IPS-15b (cell line): ENCODE data around the gene C19orf47.
"Not testable (repeated sequence)": the region's sequence is repeated elsewhere in the genome, so short reads cannot be mapped to it uniquely, and the experiment has no call there.

ENCODE experiments used
- H3K27me3 ChIP-seq: one replicate; pipeline ENCODE4 v1.6.1; 2013; ENCODE audit warnings: low read length; ENCODE audit not compliant: control insufficient read depth, insufficient read depth
- H3K36me3 ChIP-seq: one replicate; pipeline ENCODE4 v1.6.1; 2013; ENCODE audit warnings: low read length; ENCODE audit not compliant: control insufficient read depth, insufficient read depth
- H3K4me1 ChIP-seq: one replicate; pipeline ENCODE4 v1.6.1; 2013; ENCODE audit warnings: mild to moderate bottlenecking, low read length; ENCODE audit not compliant: control insufficient read depth, insufficient read depth
- H3K4me3 ChIP-seq: one replicate; pipeline ENCODE4 v1.5.1; 2013; ENCODE audit warnings: low read depth, low read length
- H3K9ac ChIP-seq: one replicate; pipeline ENCODE4 v1.6.1; 2013; ENCODE audit warnings: low read depth, mild to moderate bottlenecking, low read length
- H3K9me3 ChIP-seq: one replicate; pipeline ENCODE4 v1.6.1; 2013; ENCODE audit warnings: mild to moderate bottlenecking, low read length; ENCODE audit not compliant: control insufficient read depth, insufficient read depth

C19orf47 gene

GRCh38 chr19:40337594-40337993, 10.6 kb downstream of the C19orf47 start:
- Histone ChIP-seq H3K27me3 (no peaks in the 10 kb centered on the region), H3K9ac (no peak overlapping the region), H3K9me3 (no peaks in the 10 kb centered on the region), H3K4me3 (no peak overlapping the region), H3K36me3 (peaks cover 14% of the 10 kb centered on the region), H3K4me1 (no peaks in the 10 kb centered on the region)

DNA sequence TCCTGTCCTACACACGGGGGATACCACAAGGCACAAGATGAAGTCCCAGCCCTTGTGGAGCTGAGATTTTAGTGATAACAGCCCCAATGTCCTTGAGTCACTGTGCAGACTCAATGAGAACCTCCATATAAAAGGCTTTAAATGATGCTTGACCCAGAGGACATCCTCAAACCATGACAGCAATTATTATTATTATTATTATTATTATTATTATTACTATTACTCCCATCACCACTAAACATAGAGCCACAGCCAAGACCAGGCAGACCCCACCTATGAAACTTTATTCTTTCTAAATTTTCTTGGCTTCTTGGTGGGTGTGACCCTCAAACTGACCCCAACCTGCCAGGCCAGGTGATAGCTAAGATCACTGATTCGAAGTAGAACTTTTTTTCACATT, 11.1 kb downstream of the C19orf47 start:
- Histone ChIP-seq H3K36me3 (peaks cover 14% of the 10 kb centered on the region), H3K9ac (no peak overlapping the region), H3K9me3 (no peaks in the 10 kb centered on the region), H3K27me3 (no peaks in the 10 kb centered on the region), H3K4me1 (no peaks in the 10 kb centered on the region), H3K4me3 (no peak overlapping the region)

DNA sequence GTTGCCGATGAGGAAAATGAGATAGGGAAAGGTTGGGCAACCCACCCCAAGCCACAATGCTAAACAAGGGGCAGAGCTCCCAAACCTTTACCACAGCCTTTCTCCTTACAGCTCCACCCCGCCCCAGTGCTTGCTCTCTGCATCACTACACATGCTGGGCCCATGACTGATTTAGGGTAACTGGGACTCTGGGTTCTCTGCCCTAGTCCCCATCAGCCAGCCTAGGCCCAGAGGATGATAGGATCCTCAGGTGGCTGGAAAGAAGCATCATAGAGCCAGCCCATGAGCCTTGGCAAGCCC, 11.6 kb downstream of the C19orf47 start:
- H3K27me3 ChIP-seq, result no peaks in the 10 kb centered on the region
- H3K9me3 ChIP-seq, result no peaks in the 10 kb centered on the region
- no peak overlapping the region for H3K4me3 ChIP-seq
- H3K4me1 ChIP-seq, result no peaks in the 10 kb centered on the region
- H3K9ac ChIP-seq, result no peak overlapping the region
- H3K36me3 ChIP-seq, result peaks cover 14% of the 10 kb centered on the region

DNA sequence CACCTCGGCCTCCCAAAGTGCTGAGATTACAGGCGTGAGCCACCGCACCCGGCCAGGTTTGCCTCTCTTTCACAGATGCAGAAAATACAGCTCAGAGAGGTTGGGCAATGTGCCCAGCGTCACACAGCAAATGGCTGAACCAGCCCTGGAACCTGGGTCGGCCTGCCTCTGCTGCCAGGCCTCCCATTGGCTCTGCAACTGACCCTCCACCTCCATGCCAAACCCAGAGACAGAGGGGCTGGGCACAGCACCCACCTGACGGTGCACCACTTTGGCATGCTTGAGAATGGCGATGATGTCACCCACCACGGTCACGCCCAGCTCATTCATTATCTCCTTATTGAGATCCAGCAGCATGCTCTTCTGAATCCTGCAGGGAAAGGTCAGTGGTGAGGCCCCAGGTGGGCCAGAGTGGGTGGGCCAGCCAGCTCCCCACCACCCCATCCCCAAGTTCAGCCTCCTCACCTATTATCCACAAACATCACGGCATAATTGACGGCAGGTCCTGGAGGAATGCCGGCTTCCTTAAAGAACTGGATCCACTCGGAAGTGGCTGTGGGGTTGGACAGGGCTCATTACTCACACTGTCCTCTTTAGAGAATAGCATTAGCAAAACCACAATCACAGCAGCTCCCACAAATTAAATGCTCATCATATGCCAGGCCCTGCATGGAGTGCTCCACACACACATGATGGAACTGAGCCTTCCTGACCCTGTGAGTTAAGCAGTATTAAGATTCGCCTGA, 12.2 kb downstream of the C19orf47 start:
- no peaks in the 10 kb centered on the region for H3K27me3 ChIP-seq
- H3K4me1 ChIP-seq, result no peaks in the 10 kb centered on the region
- no peak overlapping the region for H3K9ac ChIP-seq
- no peak overlapping the region for H3K4me3 ChIP-seq
- no peaks in the 10 kb centered on the region for H3K9me3 ChIP-seq
- peaks cover 16% of the 10 kb centered on the region for H3K36me3 ChIP-seq

GRCh38 chr19:40335101-40335500, 13.1 kb downstream of the C19orf47 start:
- Histone ChIP-seq H3K9me3 (no peaks in the 10 kb centered on the region), H3K4me3 (no peak overlapping the region), H3K36me3 (peaks cover 22% of the 10 kb centered on the region), H3K4me1 (no peaks in the 10 kb centered on the region), H3K9ac (no peak overlapping the region), H3K27me3 (no peaks in the 10 kb centered on the region)

GRCh38 chr19:40333083-40333482, 15.1 kb downstream of the C19orf47 start:
- H3K27me3 ChIP-seq, result not testable (repeated sequence)
- H3K36me3 ChIP-seq, result peaks cover 28% of the 10 kb centered on the region

DNA sequence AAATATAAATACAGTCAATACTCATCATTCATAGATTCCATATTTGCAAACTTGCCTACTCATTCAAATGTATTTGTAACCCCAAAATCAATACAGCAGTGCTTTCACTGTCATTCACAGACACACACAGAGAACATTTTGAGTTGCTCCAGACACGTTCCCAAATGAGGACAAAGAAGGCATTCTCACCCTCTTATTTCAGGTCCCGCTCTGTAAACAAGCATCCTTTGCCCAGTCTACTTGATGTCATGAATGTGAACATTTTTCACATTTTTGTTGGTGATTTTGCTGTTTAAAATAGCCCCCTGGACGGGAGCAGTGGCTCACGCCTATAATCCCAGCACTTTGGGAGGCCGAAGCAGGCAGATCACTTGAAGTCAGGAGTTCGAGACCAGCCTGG, 15.5 kb downstream of the C19orf47 start:
- no peak overlapping the region for H3K4me3 ChIP-seq
- no peaks in the 10 kb centered on the region for H3K27me3 ChIP-seq
- H3K9ac ChIP-seq, result no peak overlapping the region
- H3K9me3 ChIP-seq, result no peaks in the 10 kb centered on the region
- no peaks in the 10 kb centered on the region for H3K4me1 ChIP-seq
- H3K36me3 ChIP-seq, result peaks cover 32% of the 10 kb centered on the region

More at GRCh38 chr19:40333083-40333482, 15.1 kb downstream of the C19orf47 start:
- not testable (repeated sequence) for H3K9ac ChIP-seq, H3K9me3 ChIP-seq, H3K4me3 ChIP-seq, H3K4me1 ChIP-seq

DNA sequence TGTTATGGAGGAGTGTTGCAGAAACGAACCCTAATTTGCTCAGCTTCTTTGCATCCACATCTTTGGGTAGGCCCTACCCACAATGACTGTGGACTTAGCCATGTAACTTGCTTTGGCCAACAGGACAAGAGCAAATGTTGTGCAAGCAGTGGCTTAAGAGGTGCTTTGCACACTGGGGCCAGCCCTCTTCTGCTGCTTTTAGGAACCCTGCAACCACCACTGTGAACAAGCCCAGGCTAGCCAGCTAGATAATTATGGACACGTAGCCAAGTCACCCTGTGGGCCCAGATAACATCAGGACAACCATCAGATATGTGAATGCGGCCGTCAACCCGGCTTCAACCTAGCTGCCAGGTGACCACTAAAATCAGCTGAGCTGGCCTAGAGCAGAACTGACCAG, 17.1 kb downstream of the C19orf47 start:
- no peaks in the 10 kb centered on the region for H3K4me1 ChIP-seq
- H3K27me3 ChIP-seq, result no peaks in the 10 kb centered on the region
- no peak overlapping the region for H3K9ac ChIP-seq
- H3K9me3 ChIP-seq, result no peaks in the 10 kb centered on the region
- H3K36me3 ChIP-seq, result peaks cover 38% of the 10 kb centered on the region
- no peak overlapping the region for H3K4me3 ChIP-seq

DNA sequence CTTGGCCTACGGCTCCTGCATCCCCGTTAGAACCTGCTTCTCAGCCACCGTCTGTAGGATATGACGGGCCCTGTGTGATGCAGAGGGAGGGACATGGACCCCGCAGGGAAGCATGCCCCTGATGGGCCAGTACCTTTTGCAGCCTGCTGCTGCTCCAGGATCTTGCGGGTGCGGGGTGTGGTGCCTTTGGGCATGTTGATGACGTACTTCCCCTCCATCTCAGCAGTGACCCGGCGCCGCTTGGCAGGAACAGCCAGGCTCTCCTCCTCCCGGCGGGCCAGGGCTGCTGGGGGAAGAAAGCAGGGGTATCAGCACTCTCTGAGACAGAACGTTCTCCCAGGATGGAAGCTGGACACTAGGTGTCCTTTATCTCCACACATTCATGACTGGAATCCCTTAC, 22.0 kb downstream of the C19orf47 start:
- H3K36me3 ChIP-seq, result peaks cover 52% of the 10 kb centered on the region

GRCh38 chr19:40323705-40324104, 24.5 kb downstream of the C19orf47 start:
- Histone ChIP-seq H3K27me3 (no peaks in the 10 kb centered on the region), H3K9ac (no peak overlapping the region), H3K9me3 (no peaks in the 10 kb centered on the region), H3K36me3 (peaks cover 47% of the 10 kb centered on the region), H3K4me1 (no peaks in the 10 kb centered on the region), H3K4me3 (no peak overlapping the region)

More for the DNA sequence above, 22.0 kb downstream of the C19orf47 start:
- H3K9me3 ChIP-seq, result no peaks in the 10 kb centered on the region
- no peak overlapping the region for H3K4me3 ChIP-seq
- H3K27me3 ChIP-seq, result no peaks in the 10 kb centered on the region
- H3K4me1 ChIP-seq, result no peaks in the 10 kb centered on the region
- no peak overlapping the region for H3K9ac ChIP-seq

GRCh38 chr19:40322951-40323615, 25.1 kb downstream of the C19orf47 start:
- no peaks in the 10 kb centered on the region for H3K27me3 ChIP-seq
- H3K9me3 ChIP-seq, result no peaks in the 10 kb centered on the region
- H3K9ac ChIP-seq, result no peak overlapping the region
- H3K4me3 ChIP-seq, result no peak overlapping the region
- H3K4me1 ChIP-seq, result no peaks in the 10 kb centered on the region
- peaks cover 41% of the 10 kb centered on the region for H3K36me3 ChIP-seq

DNA sequence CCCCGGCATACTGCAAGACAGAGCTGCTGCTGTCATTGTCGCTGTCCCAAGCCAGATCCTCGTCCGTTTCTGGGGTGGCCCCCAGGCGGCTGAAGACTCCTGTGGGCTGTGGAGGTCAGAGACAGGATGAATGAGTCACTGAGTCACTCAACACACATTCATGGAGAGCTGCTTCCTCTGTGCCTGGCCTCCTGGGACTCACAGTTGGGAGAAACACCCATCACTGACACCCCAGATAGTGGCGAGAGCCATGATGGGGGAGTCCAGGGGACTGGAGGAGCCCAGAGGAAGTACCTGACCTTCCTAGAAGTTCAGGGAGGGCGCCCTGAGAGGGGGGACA, 26.0 kb downstream of the C19orf47 start:
- peaks cover 34% of the 10 kb centered on the region for H3K36me3 ChIP-seq
- H3K27me3 ChIP-seq, result no peaks in the 10 kb centered on the region
- no peak overlapping the region for H3K9ac ChIP-seq
- no peaks in the 10 kb centered on the region for H3K9me3 ChIP-seq
- no peak overlapping the region for H3K4me3 ChIP-seq
- no peaks in the 10 kb centered on the region for H3K4me1 ChIP-seq
